H1 (cell line): ENCODE data around the gene PIAS3. TPM values are rescaled to one million over a fixed set of nuclear protein-coding genes. Genes with fewer than 3 reads are reported as not detected.

Experiments used
- CTCF ChIA-PET: fragments of 300-600 bp; sonication (Branson Sonifier 250); formaldehyde crosslinking; loops from one replicate; lab custom pipeline; 2021; ENCODE audit not compliant: partially characterized antibody; lab: Charles Lee
- POLR2A ChIA-PET: fragments of 300-600 bp; sonication (Branson Sonifier 250); formaldehyde crosslinking; loops from one replicate; lab custom pipeline; 2021; ENCODE audit warnings: inconsistent platforms; ENCODE audit not compliant: partially characterized antibody; lab: Charles Lee
- DNase-seq, 2 experiments: peaks; one replicate each; pipeline versions ENCODE4 v3.0.0 to v3.0.0-alpha.2; 2010 to 2022; ENCODE audit warnings: low spot score in 2 of 2, low read depth in 1 of 2, mixed read lengths in 1 of 2
- FAIRE-seq: peaks from 2 replicates; lab custom pipeline; 2011; peaks lifted over from hg19 to GRCh38; lab: Jason Lieb, UNC
- H2AFZ ChIP-seq: 2 replicates; pipeline ENCODE4 v1.8.1; 2012; ENCODE audit warnings: low read length, inconsistent platforms
- H2AK5ac ChIP-seq: 2 replicates; pipeline ENCODE4 v1.6.1; 2013; ENCODE audit warnings: low read depth, low read length
- H2BK120ac ChIP-seq: replicated peaks from 2 replicates; pipeline ENCODE3; 2013; ENCODE audit warnings: low read depth, low read length, inconsistent platforms
- H2BK12ac ChIP-seq: 2 replicates; pipeline ENCODE4 v1.6.1; 2013; ENCODE audit warnings: low read depth, low read length
- H2BK15ac ChIP-seq: 2 replicates; pipeline ENCODE4 v1.6.1; 2013; ENCODE audit warnings: low read length
- H2BK20ac ChIP-seq: 2 replicates; pipeline ENCODE4 v1.6.1; 2013; ENCODE audit warnings: low read length
- H2BK5ac ChIP-seq: 2 replicates; pipeline ENCODE4 v1.6.1; 2013; ENCODE audit warnings: low read depth, low read length
- H3K14ac ChIP-seq: 2 replicates; pipeline ENCODE4 v1.6.1; 2013; ENCODE audit warnings: inconsistent platforms; ENCODE audit not compliant: insufficient read length
- H3K18ac ChIP-seq: 2 replicates; pipeline ENCODE4 v1.6.1; 2013; ENCODE audit warnings: low read length; ENCODE audit errors: extremely low read depth
- H3K23ac ChIP-seq: 2 replicates; pipeline ENCODE4 v1.6.1; 2013; ENCODE audit warnings: inconsistent platforms; ENCODE audit not compliant: insufficient read length
- H3K23me2 ChIP-seq: 2 replicates; pipeline ENCODE4 v1.6.1; 2013; ENCODE audit warnings: low read depth, low read length
- H3K27ac ChIP-seq: 2 replicates; pipeline ENCODE4 v1.6.1; 2011; ENCODE audit warnings: low read depth, low read length, inconsistent platforms
- H3K27me3 ChIP-seq, 4 experiments: replicated peaks in 1 of 4; 1 replicate in 1 of 4; 2 replicates in 3 of 4; pipeline versions ENCODE4 v1.6.1 to v1.8.1; 2011 to 2013; ENCODE audit warnings: low read length in 3 of 4, mild to moderate bottlenecking in 3 of 4, inconsistent platforms in 2 of 4, mixed read lengths in 2 of 4, moderate library complexity in 1 of 4; ENCODE audit not compliant: control insufficient read depth in 3 of 4, insufficient read depth in 3 of 4; ENCODE audit errors: extremely low read depth in 1 of 4
- H3K36me3 ChIP-seq, 4 experiments: 2 replicates each; pipeline versions ENCODE4 v1.6.1 to v1.8.1; 2011 to 2013; ENCODE audit warnings: mild to moderate bottlenecking in 4 of 4, low read length in 3 of 4, moderate library complexity in 2 of 4, control low read depth in 1 of 4, inconsistent platforms in 1 of 4; ENCODE audit not compliant: insufficient read depth in 4 of 4, control insufficient read depth in 2 of 4
- H3K4ac ChIP-seq: replicated peaks from 2 replicates; pipeline ENCODE3; 2013; ENCODE audit warnings: low read length, low read depth, mixed read lengths, inconsistent platforms; ENCODE audit not compliant: insufficient read length
- H3K4me1 ChIP-seq, 4 experiments: replicated peaks in 1 of 4; 1 replicate in 1 of 4; 2 replicates in 3 of 4; pipeline versions ENCODE4 v1.6.1 to v1.8.1; 2011 to 2013; ENCODE audit warnings: low read length in 3 of 4, inconsistent platforms in 2 of 4, mixed read lengths in 1 of 4; ENCODE audit not compliant: insufficient read depth in 4 of 4, control insufficient read depth in 3 of 4
- H3K4me2 ChIP-seq, 2 experiments: 2 replicates each; pipeline versions ENCODE4 v1.6.1 to v1.8.1; 2011 to 2013; ENCODE audit warnings: low read depth in 2 of 2, low read length in 2 of 2, control low read depth in 1 of 2, inconsistent platforms in 1 of 2, mild to moderate bottlenecking in 1 of 2; ENCODE audit not compliant: insufficient read depth in 1 of 2
- H3K4me3 ChIP-seq, 4 experiments: fragments of 200-600, 300-600 bp in 1 of 4; sonication (generic), shearing (Covaris generic), sonication (Bioruptor Twin) in 1 of 4; 2 replicates each; pipeline versions ENCODE4 v1.5.1 to v1.8.1; 2011 to 2016; ENCODE audit warnings: low read length in 4 of 4, low read depth in 3 of 4, control low read depth in 2 of 4, inconsistent platforms in 2 of 4, mild to moderate bottlenecking in 2 of 4, mixed read lengths in 1 of 4, moderate library complexity in 1 of 4; ENCODE audit not compliant: insufficient read depth in 2 of 4; ENCODE audit errors: extremely low read depth in 1 of 4
- H3K56ac ChIP-seq: replicated peaks from 2 replicates; pipeline ENCODE3; 2013; ENCODE audit warnings: low read depth, mild to moderate bottlenecking, mixed read lengths, low read length, inconsistent platforms; ENCODE audit not compliant: insufficient read length
- H3K79me1 ChIP-seq: 2 replicates; pipeline ENCODE4 v1.6.1; 2013; ENCODE audit warnings: low read depth, low read length, control low read depth
- H3K79me2 ChIP-seq, 2 experiments: 2 replicates each; pipeline versions ENCODE4 v1.6.1 to v1.8.1; 2012 to 2013; ENCODE audit warnings: low read length in 2 of 2, mild to moderate bottlenecking in 2 of 2, inconsistent platforms in 1 of 2; ENCODE audit not compliant: insufficient read depth in 2 of 2, control insufficient read depth in 1 of 2
- H3K9ac ChIP-seq, 4 experiments: replicated peaks in 1 of 4; 1 replicate in 1 of 4; 2 replicates in 3 of 4; pipeline versions ENCODE4 v1.6.1 to v1.8.1; 2011 to 2013; ENCODE audit warnings: low read depth in 3 of 4, low read length in 3 of 4, control low read depth in 2 of 4, mild to moderate bottlenecking in 2 of 4, moderate library complexity in 2 of 4, inconsistent platforms in 1 of 4; ENCODE audit errors: extremely low read depth in 1 of 4
- H3K9me3 ChIP-seq, 2 experiments: 2 replicates each; pipeline versions ENCODE4 v1.6.1 to v1.8.1; 2012 to 2013; ENCODE audit warnings: mild to moderate bottlenecking in 2 of 2, moderate library complexity in 2 of 2, control low read depth in 1 of 2, inconsistent platforms in 1 of 2, low read depth in 1 of 2, low read length in 1 of 2, mixed read lengths in 1 of 2; ENCODE audit not compliant: insufficient read depth in 2 of 2
- H4K20me1 ChIP-seq, 2 experiments: replicated peaks in 1 of 2; 2 replicates each; pipeline versions ENCODE3 to v1.8.1; 2011 to 2013; ENCODE audit warnings: inconsistent platforms in 2 of 2, low read length in 2 of 2, mild to moderate bottlenecking in 1 of 2; ENCODE audit not compliant: insufficient read depth in 2 of 2, control insufficient read depth in 1 of 2
- H4K5ac ChIP-seq: 2 replicates; pipeline ENCODE4 v1.6.1; 2013; ENCODE audit warnings: low read length, low read depth, mixed read lengths, inconsistent platforms; ENCODE audit not compliant: insufficient read length
- H4K8ac ChIP-seq: 2 replicates; pipeline ENCODE4 v1.8.0; 2013; ENCODE audit warnings: mild to moderate bottlenecking, moderate library complexity, low read length, inconsistent platforms; ENCODE audit not compliant: insufficient read depth; ENCODE audit errors: extremely low read depth
- H4K91ac ChIP-seq: replicated peaks from 2 replicates; pipeline ENCODE3; 2013; ENCODE audit warnings: low read length, mixed read lengths, inconsistent platforms; ENCODE audit not compliant: insufficient read length
- EZH2 ChIP-seq: fragments of 200-600 bp; sonication (generic); IDR thresholded peaks from 2 replicates; pipeline ENCODE4 v1.7.1; 2012; ENCODE audit warnings: low read depth, mild to moderate bottlenecking, moderate library complexity, low read length, inconsistent platforms; ENCODE audit not compliant: severe bottlenecking
- HDAC6 ChIP-seq: IDR thresholded peaks from one replicate; pipeline ENCODE4 v1.7.1; 2012; ENCODE audit warnings: low read depth, mild to moderate bottlenecking, inconsistent platforms, low read length, moderate library complexity
- MAX ChIP-seq: IDR thresholded peaks from 2 replicates; pipeline ENCODE4 v1.6.1; 2012; ENCODE audit warnings: inconsistent platforms
- WGBS, 2 experiments: shearing (Covaris generic) in 1 of 2; methylation state at CpG; one replicate each; pipeline versions ENCODE4 v1.1.6 to v1.1.7; 2013 to 2015; ENCODE audit warnings: low lambda C conversion rate in 2 of 2, mixed read lengths in 2 of 2, inconsistent platforms in 1 of 2, low coverage in 1 of 2, missing lambda C conversion rate in 1 of 2; ENCODE audit not compliant: insufficient replicate concordance in 2 of 2, insufficient coverage in 1 of 2, insufficient read length in 1 of 2; ENCODE audit errors: extremely low coverage in 1 of 2, missing lambda C conversion rate in 1 of 2; 5-methylcytosine and 5-hydroxymethylcytosine counted together
- polyA plus RNA-seq, 7 experiments: library from polyadenylated mRNA; depleted of rRNA in 3 of 7; stranded (reverse) in 5 of 7; unstranded in 2 of 7; fragments of >200 nt in 5 of 7; fragments of 200-250 nt in 2 of 7; gene quantifications; 1 replicate in 5 of 7; 2 replicates in 1 of 7; 4 replicates in 1 of 7; pipeline versions ENCODE4 v1.2.1 to v1.2.3, GENCODE V29; 2011 to 2013; ENCODE audit warnings: missing spikeins in 2 of 7, mixed read lengths in 2 of 7
- total RNA-seq: library from RNA; stranded (reverse); fragmentation: NEBNext Ultra II Directional; extraction: Animal tissue kit (Norgen Biotek cat#: 25700); gene quantifications from 2 replicates; pipeline ENCODE4 v1.2.1, GENCODE V29; 2021

The PIAS3 gene
- total and polyA plus RNA-seq, 2 of the 8 experiments (the other 6 are each of a cell fraction or from before 2014, with no cell fraction given) = 36.7 to 49.9 TPM

- Histone ChIP-seq H3K4me3 (no peak overlapping the region), H3K9ac (no peak overlapping the region), H3K36me3 (no peaks in the 10 kb centered on the region), H2BK12ac (no peak overlapping the region), H3K56ac (no peak overlapping the region), H4K5ac (no peak overlapping the region), H3K9me3 (no peaks in the 10 kb centered on the region), H3K79me2 (peaks cover 0 to 26% of the 10 kb centered on the region in 2 experiments; a peak in 2 of 4 replicates), H2BK20ac (no peak overlapping the region), H2AK5ac (no peak overlapping the region), H3K27me3 (no peaks in the 10 kb centered on the region), H3K23me2 (no peaks in the 10 kb centered on the region), H2BK120ac (no peak overlapping the region), H3K27ac (no peak overlapping the region), H3K4ac (no peak overlapping the region), H2AFZ (no peak overlapping the region), H4K91ac (no peak overlapping the region), H4K8ac (no peak overlapping the region), H3K23ac (no peak overlapping the region), H2BK5ac (no peak overlapping the region), H3K18ac (no peak overlapping the region), H3K14ac (no peak overlapping the region), H2BK15ac (no peak overlapping the region), H3K4me2 (no peak overlapping the region; a peak in 1 of 4 replicates), H3K79me1 (no peaks in the 10 kb centered on the region), H4K20me1 (peaks cover 0 to 2% of the 10 kb centered on the region in 2 experiments), H3K4me1 (peaks cover 0 to 5% (median 1%) of the 10 kb centered on the region in 4 experiments; a peak in 4 of 7 replicates)
- DNase-seq = no peak
- POLR2A ChIA-PET = interaction anchor here (0.8 to 1.7 kb wide), 2 partner anchors 10 to 18 kb away, joined by 3 to 6 read pairs; partner anchors contain the start of genes POLR3C and RNF115
- 86% methylated on average over 4 of the region's 4 CpGs; no CpG with 5 or more reads in 1 of the 2 experiments for WGBS, 2 experiments
- CTCF ChIA-PET = interaction anchor here (0.6 to 1.2 kb wide), 3 partner anchors 38 to 192 kb away, joined by 3 to 6 read pairs (median 3); partner anchors contain the start of gene NUDT17
- TF ChIP-seq MAX = no peak
- no peak for TF ChIP-seq EZH2
- no peak for TF ChIP-seq HDAC6
- FAIRE-seq = no peak
Measured at GRCh38 chr1:145806408-145806807, 52.5 kb downstream of the PIAS3 start.
